Neural progenitor cell (in vitro differentiated cells): ENCODE measurements around the gene NEDD4L. TPM values are rescaled to one million over a fixed set of nuclear protein-coding genes. Genes with fewer than 3 reads are reported as not detected.
"Not testable (repeated sequence)": the region's sequence is repeated elsewhere in the genome, so short reads cannot be mapped to it uniquely, and the experiment has no call there.

Experiments used
- DNase-seq: peaks from one replicate; pipeline ENCODE4 v3.0.0-alpha.2; 2016; ENCODE audit warnings: low spot score
- H2AFZ ChIP-seq: fragments of 200-600 bp; sonication (generic); replicated peaks from 2 replicates; pipeline ENCODE4 v1.6.1; 2016; ENCODE audit warnings: antibody characterized with exemption
- H3F3A ChIP-seq: fragments of 200-600 bp; sonication (generic); 2 replicates; pipeline ENCODE4 v1.6.1; 2016; ENCODE audit warnings: antibody characterized with exemption, low read depth
- H3K27ac ChIP-seq: fragments of 200-600 bp; sonication (generic); 2 replicates; pipeline ENCODE4 v1.5.1; 2016; ENCODE audit warnings: mild to moderate bottlenecking
- H3K27me3 ChIP-seq: fragments of 200-600 bp; sonication (generic); 2 replicates; pipeline ENCODE4 v1.6.1; 2016; ENCODE audit warnings: mild to moderate bottlenecking, moderate library complexity
- H3K36me3 ChIP-seq: fragments of 200-600 bp; sonication (generic); 2 replicates; pipeline ENCODE4 v1.5.1; 2016
- H3K4me1 ChIP-seq: fragments of 200-600 bp; sonication (generic); 2 replicates; pipeline ENCODE4 v1.6.1; 2016; ENCODE audit warnings: mixed run types
- H3K4me2 ChIP-seq: fragments of 200-600 bp; sonication (generic); 2 replicates; pipeline ENCODE4 v1.6.1; 2016
- H3K4me3 ChIP-seq: fragments of 200-600 bp; sonication (generic); 2 replicates; pipeline ENCODE4 v1.5.1; 2016
- H3K79me2 ChIP-seq: fragments of 200-600 bp; sonication (generic); 2 replicates; pipeline ENCODE4 v1.6.1; 2016; ENCODE audit warnings: low read depth
- H3K9ac ChIP-seq: fragments of 200-600 bp; sonication (generic); 2 replicates; pipeline ENCODE4 v1.6.1; 2016
- H3K9me3 ChIP-seq: fragments of 200-600 bp; sonication (generic); 2 replicates; pipeline ENCODE4 v1.5.1; 2016; ENCODE audit warnings: low read depth
- H4K20me1 ChIP-seq: fragments of 200-600 bp; sonication (generic); 2 replicates; pipeline ENCODE4 v1.6.1; 2016; ENCODE audit warnings: low read depth
- H3K27ac Mint-ChIP-seq: 3 replicates; pipeline ENCODE4 v1.8.0; 2021; ENCODE audit warnings: mixed read lengths
- H3K27me3 Mint-ChIP-seq: 2 replicates; pipeline ENCODE4 v1.8.0; 2022; ENCODE audit warnings: low read depth, mild to moderate bottlenecking, inconsistent platforms, moderate library complexity, mixed read lengths; ENCODE audit not compliant: insufficient read depth
- H3K36me3 Mint-ChIP-seq: 3 replicates; pipeline ENCODE4 v1.8.0; 2021; ENCODE audit warnings: mixed read lengths
- H3K4me1 Mint-ChIP-seq: 3 replicates; pipeline ENCODE4 v1.8.0; 2021; ENCODE audit warnings: mixed read lengths
- H3K4me3 Mint-ChIP-seq: 3 replicates; pipeline ENCODE4 v1.8.0; 2021; ENCODE audit warnings: mild to moderate bottlenecking, moderate library complexity, mixed read lengths
- H3K9me3 Mint-ChIP-seq: 3 replicates; pipeline ENCODE4 v1.8.0; 2020; ENCODE audit warnings: mixed read lengths
- CTCF ChIP-seq: fragments of 200-600 bp; sonication (generic); IDR thresholded peaks from 2 replicates; pipeline ENCODE4 v1.5.1; 2017; ENCODE audit warnings: antibody characterized with exemption, mild to moderate bottlenecking
- EZH2 ChIP-seq: fragments of 200-600 bp; sonication (generic); IDR thresholded peaks from 2 replicates; pipeline ENCODE4 v1.6.1; 2017; ENCODE audit warnings: antibody characterized with exemption, mild to moderate bottlenecking, moderate library complexity
- EZH2phosphoT487 ChIP-seq: fragments of 200-600 bp; sonication (generic); IDR thresholded peaks from 2 replicates; pipeline ENCODE4 v1.6.1; 2017; ENCODE audit warnings: antibody characterized with exemption
- total RNA-seq: library from RNA; depleted of rRNA; stranded (reverse); fragments of >200 nt; gene quantifications from 2 replicates; pipeline ENCODE4 v1.2.3, GENCODE V29; 2015; ENCODE audit warnings: low replicate concordance

NEDD4L gene
- total RNA-seq, 1 donor from 2014 or later: 55.5 TPM

DNA sequence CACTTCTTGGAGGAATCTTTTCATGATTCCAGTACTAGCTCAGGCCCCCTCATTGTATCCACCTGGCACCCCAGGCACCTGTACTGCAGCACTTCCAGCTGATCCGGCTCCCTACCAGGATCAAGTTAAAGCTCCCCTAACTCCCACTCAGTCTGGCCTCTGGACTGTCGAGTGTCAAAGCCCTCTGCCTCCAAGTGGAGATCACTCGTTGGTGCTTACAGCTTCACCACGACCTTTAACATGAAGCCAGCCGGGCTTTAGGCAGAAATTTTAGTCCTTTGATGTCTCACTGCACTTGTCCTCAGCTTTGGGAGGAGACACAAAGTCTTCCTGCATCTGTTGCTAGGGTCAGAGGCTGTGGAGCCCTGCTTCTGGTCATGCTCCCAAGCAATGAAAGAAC is 387.2 kb downstream of the NEDD4L start:
- Histone ChIP-seq H3K36me3 (no peaks in the 10 kb centered on the region), H3K4me2 (no peak overlapping the region), H3K27ac (no peak overlapping the region), H4K20me1 (no peaks in the 10 kb centered on the region), H3K4me1 (peaks cover 7% of the 10 kb centered on the region), H2AFZ (no peak overlapping the region), H3F3A (no peaks in the 10 kb centered on the region), H3K79me2 (no peaks in the 10 kb centered on the region), H3K9me3 (no peaks in the 10 kb centered on the region), H3K9ac (no peak overlapping the region), H3K4me3 (no peak overlapping the region), H3K27me3 (no peaks in the 10 kb centered on the region)
- TF ChIP-seq EZH2phosphoT487: no peak
- no peak for TF ChIP-seq EZH2
- TF ChIP-seq CTCF: no peak
- H3K4me1 Mint-ChIP-seq: peaks cover 18% of the 10 kb centered on the region
- no peak overlapping the region for H3K4me3 Mint-ChIP-seq
- H3K27ac Mint-ChIP-seq: no peak overlapping the region
- DNase-seq: no peak
- peaks cover 7% of the 10 kb centered on the region for H3K9me3 Mint-ChIP-seq
- H3K36me3 Mint-ChIP-seq: peaks cover 2% of the 10 kb centered on the region
- peaks cover 2% of the 10 kb centered on the region for H3K27me3 Mint-ChIP-seq

GRCh38 chr18:58432050-58432727 is 388.2 kb downstream of the NEDD4L start:
- no peaks in the 10 kb centered on the region for H3K27me3 ChIP-seq
- H3K36me3 ChIP-seq: no peaks in the 10 kb centered on the region
- no peaks in the 10 kb centered on the region for H3F3A ChIP-seq
- H3K36me3 Mint-ChIP-seq: peaks cover 2% of the 10 kb centered on the region
- no peaks in the 10 kb centered on the region for H3K9me3 ChIP-seq
- peaks cover 7% of the 10 kb centered on the region for H3K4me1 ChIP-seq
- H3K9me3 Mint-ChIP-seq: peaks cover 7% of the 10 kb centered on the region
- H3K27ac ChIP-seq: no peak overlapping the region
- no peak overlapping the region for H3K4me2 ChIP-seq
- no peak overlapping the region for H3K4me3 ChIP-seq
- no peak overlapping the region for H3K4me3 Mint-ChIP-seq
- H3K9ac ChIP-seq: no peak overlapping the region
- peaks cover 2% of the 10 kb centered on the region for H3K27me3 Mint-ChIP-seq
- peaks cover 18% of the 10 kb centered on the region for H3K4me1 Mint-ChIP-seq
- H3K27ac Mint-ChIP-seq: no peak overlapping the region
- TF ChIP-seq CTCF (no peak), EZH2phosphoT487 (no peak), EZH2 (no peak)
- no peaks in the 10 kb centered on the region for H3K79me2 ChIP-seq
- H4K20me1 ChIP-seq: no peaks in the 10 kb centered on the region
- DNase-seq: no peak
- no peak overlapping the region for H2AFZ ChIP-seq

DNA sequence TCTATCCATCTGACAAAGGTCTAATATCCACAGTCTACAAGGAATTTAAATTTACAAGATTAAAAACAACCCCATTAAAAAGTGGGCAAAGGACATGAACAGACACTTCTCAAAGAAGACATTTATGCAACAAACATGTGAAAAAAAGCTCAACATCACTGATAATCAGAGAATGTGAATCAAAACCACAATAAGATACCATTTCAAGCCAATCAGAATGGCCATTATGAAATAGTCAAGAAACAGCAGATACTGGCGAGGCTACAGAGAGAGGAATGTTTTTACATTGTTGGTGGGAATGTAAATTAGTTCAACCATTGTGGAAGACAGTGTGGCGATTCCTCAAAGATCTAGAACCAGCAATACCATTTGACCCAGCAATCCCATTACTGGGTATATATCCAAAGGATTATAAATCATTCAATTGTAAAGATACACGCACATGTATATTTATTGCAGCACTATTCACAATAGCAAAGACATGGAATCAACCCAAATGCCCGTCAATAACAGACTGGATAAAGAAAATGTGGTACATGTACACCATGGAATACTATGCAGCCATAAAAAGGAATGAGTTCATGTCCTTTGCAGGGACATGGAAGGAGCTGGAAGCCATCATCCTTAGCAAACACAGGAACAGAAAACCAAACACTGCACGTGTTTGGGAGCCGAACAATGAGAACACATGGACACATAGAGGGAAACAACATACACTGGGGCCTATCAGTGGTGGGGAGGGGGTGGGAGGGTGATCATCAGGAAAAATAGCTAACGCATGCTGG is 391.4 kb downstream of the NEDD4L start:
- H3K27me3 Mint-ChIP-seq, H3K4me3 Mint-ChIP-seq, DNase-seq, H4K20me1 ChIP-seq, H3K36me3 Mint-ChIP-seq, H3K9me3 Mint-ChIP-seq, H3K79me2 ChIP-seq, H3K9ac ChIP-seq, H3K4me2 ChIP-seq, H2AFZ ChIP-seq, H3K4me3 ChIP-seq, H3K36me3 ChIP-seq, H3K9me3 ChIP-seq, H3K27ac ChIP-seq, H3F3A ChIP-seq, H3K27me3 ChIP-seq: not testable (repeated sequence)
- H3K4me1 ChIP-seq: peaks cover 13% of the 10 kb centered on the region
- peaks cover 21% of the 10 kb centered on the region for H3K4me1 Mint-ChIP-seq
- peak overlapping the region; percentile 61 for H3K27ac Mint-ChIP-seq
